Nephron (organoid): Measurements from ENCODE around the gene BOD1L2.

Source experiments
- H3K27ac Mint-ChIP-seq, 3 experiments: 2 replicates each; pipeline ENCODE4 v1.8.0; 2020; ENCODE audit warnings: mixed read lengths in 3 of 3, mild to moderate bottlenecking in 2 of 3, moderate library complexity in 1 of 3
- H3K27me3 Mint-ChIP-seq: 2 replicates; pipeline ENCODE4 v1.8.0; 2021; ENCODE audit warnings: low read depth, mild to moderate bottlenecking, moderate library complexity, mixed read lengths
- H3K36me3 Mint-ChIP-seq: 2 replicates; pipeline ENCODE4 v1.8.0; 2020; ENCODE audit warnings: low read depth, mixed read lengths
- H3K4me1 Mint-ChIP-seq: 2 replicates; pipeline ENCODE4 v1.8.0; 2020; ENCODE audit warnings: mixed read lengths
- H3K4me3 Mint-ChIP-seq, 3 experiments: 2 replicates each; pipeline ENCODE4 v1.8.0; 2020; ENCODE audit warnings: mild to moderate bottlenecking in 3 of 3, mixed read lengths in 3 of 3, moderate library complexity in 2 of 3
- H3K9me3 Mint-ChIP-seq: 2 replicates; pipeline ENCODE4 v1.8.0; 2020; ENCODE audit warnings: mixed read lengths
- CTCF ChIP-seq, 3 experiments: fragments of 200-600 bp; sonication (generic); IDR thresholded peaks; one replicate each; pipeline ENCODE4 v1.5.0; 2021; ENCODE audit warnings: antibody characterized with exemption in 3 of 3; ENCODE audit not compliant: unreplicated experiment in 3 of 3

The BOD1L2 gene

GRCh38 chr18:57185434-57185833, 38.5 kb downstream of the BOD1L2 start:
- Mint-ChIP-seq H3K4me3 (no peak overlapping the region), H3K36me3 (no peaks in the 10 kb centered on the region), H3K9me3 (peaks cover 33% of the 10 kb centered on the region), H3K27ac (no peak overlapping the region), H3K4me1 (no peaks in the 10 kb centered on the region), H3K27me3 (peaks cover 8% of the 10 kb centered on the region)
- no peak for TF ChIP-seq CTCF (IDR thresholded peaks at IDR 0.05; ENCODE audit: unreplicated experiment in 3 of 3)

GRCh38 chr18:57188851-57189557, 42.1 kb downstream of the BOD1L2 start:
- H3K36me3 Mint-ChIP-seq = no peaks in the 10 kb centered on the region
- no peak overlapping the region for H3K4me3 Mint-ChIP-seq
- H3K27ac Mint-ChIP-seq = no peak overlapping the region
- no peak for TF ChIP-seq CTCF (IDR thresholded peaks at IDR 0.05; ENCODE audit: unreplicated experiment in 3 of 3)
- H3K9me3 Mint-ChIP-seq = peaks cover 26% of the 10 kb centered on the region
- no peaks in the 10 kb centered on the region for H3K4me1 Mint-ChIP-seq
- peaks cover 12% of the 10 kb centered on the region for H3K27me3 Mint-ChIP-seq

GRCh38 chr18:57190026-57190425, 43.1 kb downstream of the BOD1L2 start:
- H3K4me3 Mint-ChIP-seq = no peak overlapping the region
- TF ChIP-seq CTCF (IDR thresholded peaks at IDR 0.05; ENCODE audit: unreplicated experiment in 3 of 3) = no peak
- H3K27ac Mint-ChIP-seq = no peak overlapping the region
- H3K36me3 Mint-ChIP-seq = no peaks in the 10 kb centered on the region
- H3K9me3 Mint-ChIP-seq = peaks cover 21% of the 10 kb centered on the region
- H3K4me1 Mint-ChIP-seq = no peaks in the 10 kb centered on the region
- peaks cover 12% of the 10 kb centered on the region for H3K27me3 Mint-ChIP-seq

DNA sequence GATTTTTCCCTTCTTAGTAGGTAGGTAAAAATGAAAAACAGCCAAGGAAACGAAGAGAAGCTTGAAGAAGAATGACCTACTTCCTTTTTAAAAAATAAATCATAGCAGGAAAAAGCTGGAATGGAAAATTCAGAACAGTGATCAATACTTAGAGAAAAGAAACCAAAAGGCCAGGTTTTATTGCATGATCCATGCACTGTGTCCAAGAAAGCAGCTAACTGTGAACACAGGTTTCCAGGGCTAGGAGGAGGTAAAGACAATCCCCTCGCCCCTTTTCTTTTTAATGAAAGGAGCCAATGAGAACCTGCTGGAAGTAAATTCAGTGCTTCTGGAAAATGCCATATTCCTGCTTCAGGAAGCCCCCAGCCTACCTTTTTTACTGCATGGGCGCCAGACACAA, 47.2 kb downstream of the BOD1L2 start:
- H3K4me1 Mint-ChIP-seq = no peaks in the 10 kb centered on the region
- peaks cover 3% of the 10 kb centered on the region for H3K9me3 Mint-ChIP-seq
- peaks cover 25% of the 10 kb centered on the region for H3K27me3 Mint-ChIP-seq
- no peaks in the 10 kb centered on the region for H3K36me3 Mint-ChIP-seq
- no peak for TF ChIP-seq CTCF (IDR thresholded peaks at IDR 0.05; ENCODE audit: unreplicated experiment in 3 of 3)
- no peak overlapping the region for H3K4me3 Mint-ChIP-seq
- no peak overlapping the region for H3K27ac Mint-ChIP-seq

GRCh38 chr18:57194622-57195021, 47.7 kb downstream of the BOD1L2 start:
- Mint-ChIP-seq H3K36me3 (no peaks in the 10 kb centered on the region), H3K4me3 (no peak overlapping the region), H3K4me1 (no peaks in the 10 kb centered on the region), H3K27me3 (peaks cover 24% of the 10 kb centered on the region), H3K9me3 (peaks cover 3% of the 10 kb centered on the region), H3K27ac (no peak overlapping the region)
- no peak for TF ChIP-seq CTCF (IDR thresholded peaks at IDR 0.05; ENCODE audit: unreplicated experiment in 3 of 3)

DNA sequence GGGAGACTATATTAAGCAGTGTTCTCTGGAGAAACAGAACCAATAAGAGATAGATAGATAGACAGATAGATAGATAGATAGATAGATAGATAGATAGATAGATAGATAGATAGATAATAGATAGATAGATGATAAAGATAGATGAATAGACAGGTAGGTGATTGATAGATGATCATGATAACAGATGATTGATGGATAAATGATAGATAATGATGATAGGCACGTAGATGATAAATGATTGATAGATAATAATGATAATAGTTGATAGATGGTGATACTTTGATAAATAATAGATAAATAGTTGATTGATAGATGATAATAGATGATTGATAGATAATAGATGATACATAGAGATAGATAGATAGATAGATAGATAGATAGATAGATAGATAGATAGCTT, 48.5 kb downstream of the BOD1L2 start:
- Mint-ChIP-seq H3K9me3 (peaks cover 3% of the 10 kb centered on the region), H3K4me1 (no peaks in the 10 kb centered on the region), H3K4me3 (no peak overlapping the region), H3K27me3 (peaks cover 21% of the 10 kb centered on the region), H3K27ac (no peak overlapping the region), H3K36me3 (no peaks in the 10 kb centered on the region)
- no peak for TF ChIP-seq CTCF (IDR thresholded peaks at IDR 0.05; ENCODE audit: unreplicated experiment in 3 of 3)
